ENCODE measurements around the gene MGAT4B. TPM values are rescaled to one million over a fixed set of nuclear protein-coding genes. Genes with fewer than 3 reads are reported as not detected.

MGAT4B gene
- 130 and 211 TPM in 2 replicates for total RNA-seq

DNA sequence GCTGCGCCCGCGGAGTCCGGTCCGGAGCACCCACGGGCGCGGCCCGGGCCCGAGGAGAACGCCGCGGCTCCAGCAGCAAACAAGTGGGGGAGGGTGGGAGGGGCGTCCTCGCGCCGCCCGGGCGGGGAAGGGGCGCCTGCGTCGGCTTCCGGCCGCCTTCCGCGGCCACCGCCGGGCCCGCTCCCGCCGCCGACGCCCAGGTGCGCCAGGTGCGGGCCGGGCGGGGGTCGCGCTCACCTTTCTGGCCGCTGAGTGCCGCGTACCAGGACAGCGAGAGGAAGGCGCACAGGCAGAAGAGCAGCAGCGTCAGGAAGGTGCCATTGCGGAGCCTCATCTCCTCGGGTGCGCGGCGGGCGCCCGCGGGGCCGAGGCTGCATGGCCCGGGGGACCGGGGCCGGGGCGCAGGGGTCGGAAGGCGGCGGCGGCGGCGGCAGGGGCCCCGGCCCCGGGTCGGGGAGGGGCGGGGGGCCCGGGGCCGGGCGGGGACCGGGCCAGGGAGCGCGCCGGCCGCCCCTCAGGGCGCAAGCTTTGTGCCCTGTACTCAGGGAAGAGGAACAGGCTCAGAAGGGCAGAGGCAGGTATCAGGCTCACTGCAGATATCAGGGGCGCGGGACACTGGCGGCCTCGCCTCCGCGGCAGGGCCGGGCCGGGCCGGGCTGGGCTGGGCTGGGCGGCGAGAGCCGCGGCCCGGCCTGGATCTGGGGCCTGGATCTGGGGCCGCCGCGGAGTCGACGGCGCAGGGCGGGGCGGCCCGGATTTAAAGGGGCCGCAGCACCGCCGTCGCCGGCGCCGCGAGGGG, at the start of gene MGAT4B:
TSS of gene MGAT4B (minus strand) at position 617 of the 799 bp plus-strand sequence. CDS start at position 334, 283 bp downstream.

GRCh38 chr5:179820483-179821297, 14.0 kb upstream of the MGAT4B start, which contains the start of gene SQSTM1:
SQSTM1 (plus strand) TSS chr5:179820905; CDS start chr5:179820937, 32 bp downstream.

DNA sequence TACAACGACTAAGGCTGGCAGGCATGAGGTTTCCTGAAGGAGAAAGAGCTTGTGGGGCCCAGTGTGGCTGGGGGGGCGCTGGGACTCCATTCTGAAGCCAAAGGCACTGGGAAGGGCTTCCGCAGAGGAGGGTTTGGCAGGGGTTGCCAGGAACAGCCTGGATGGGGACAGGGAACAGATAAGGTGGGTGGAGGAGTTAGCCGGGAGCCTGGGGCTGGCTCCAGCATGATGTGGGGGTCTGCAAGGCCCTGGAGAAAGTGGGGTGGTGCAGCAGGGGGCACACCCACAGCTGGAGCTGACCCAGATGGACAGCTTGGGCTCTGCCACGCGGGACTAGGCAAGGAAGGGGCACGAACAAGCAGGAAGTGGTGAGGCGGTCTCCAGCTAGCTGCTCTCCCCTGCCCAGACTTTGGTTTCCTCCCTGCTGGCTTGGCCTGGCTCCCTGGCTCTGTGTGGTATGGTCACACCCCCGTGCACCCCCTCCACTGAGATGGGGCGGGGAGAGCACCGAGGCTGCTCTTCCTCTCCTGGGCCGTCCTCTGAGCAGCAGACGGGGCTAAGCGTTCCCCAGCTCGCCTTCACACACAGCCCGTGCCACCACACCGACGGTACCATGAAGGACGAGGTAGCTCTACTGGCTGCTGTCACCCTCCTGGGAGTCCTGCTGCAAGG, 13.1 kb downstream of the MGAT4B start, which contains the start of gene LTC4S:
TSS of gene LTC4S (plus strand) at position 519 of the 672 bp plus-strand sequence. CDS start at position 614, 95 bp downstream.

Other genes starting within 250 kb of the MGAT4B start
- 864 and 891 TPM in 2 replicates for gene HNRNPH1, start 183.2 kb downstream of the MGAT4B start, total RNA-seq
- gene CBY3, start 125.8 kb downstream of the MGAT4B start, total RNA-seq: 0.09 and 0.18 TPM in 2 replicates
- 661 and 812 TPM in 2 replicates for gene CANX, start 107.9 kb downstream of the MGAT4B start, total RNA-seq
- gene MAML1, start 74.0 kb downstream of the MGAT4B start, total RNA-seq: 5.6 and 8.0 TPM in 2 replicates
- gene LTC4S, start 12.9 kb downstream of the MGAT4B start, total RNA-seq: 1.1 and 1.2 TPM in 2 replicates
- 355 and 525 TPM in 2 replicates for gene SQSTM1, start 14.0 kb upstream of the MGAT4B start, total RNA-seq
- 10.2 and 17.2 TPM in 2 replicates for gene MRNIP, start 52.0 kb upstream of the MGAT4B start, total RNA-seq
- 46.2 and 64.1 TPM in 2 replicates for gene TBC1D9B, start 101.0 kb upstream of the MGAT4B start, total RNA-seq